GM18517 (cell line): ENCODE measurements around the gene IRGC.
"Not testable (repeated sequence)": the region's sequence is repeated elsewhere in the genome, so short reads cannot be mapped to it uniquely, and the experiment has no call there.

Experiments used
- ATAC-seq: cut with Tn5 transposase; IDR thresholded peaks from one replicate; pipeline ENCODE4 v1.9.1; 2021; ENCODE audit warnings: mild to moderate bottlenecking, moderate library complexity; ENCODE audit not compliant: unreplicated experiment

IRGC gene

GRCh38 chr19:43715776-43716175 is at the start of gene IRGC:
TSS of gene IRGC (plus strand) at chr19:43716076. CDS start at chr19:43718559, 2,483 bp downstream.
- no peak for ATAC-seq

- ATAC-seq, result no peak
Measured at GRCh38 chr19:43667126-43667875, 48.6 kb upstream of the IRGC start.

- ATAC-seq, result no peak
Measured at GRCh38 chr19:43667876-43668405, 47.9 kb upstream of the IRGC start.

GRCh38 chr19:43668406-43669109 is 47.3 kb upstream of the IRGC start:
- ATAC-seq, result peak; percentile 88

- ATAC-seq, result no peak
Measured at GRCh38 chr19:43672061-43672679, 43.7 kb upstream of the IRGC start.

- no peak for ATAC-seq
Measured at GRCh38 chr19:43673637-43674036, 42.2 kb upstream of the IRGC start.

GRCh38 chr19:43674183-43674582 is 41.7 kb upstream of the IRGC start:
- ATAC-seq, result no peak

GRCh38 chr19:43674596-43674995 is 41.3 kb upstream of the IRGC start:
- ATAC-seq, result no peak

- ATAC-seq, result no peak
Measured at GRCh38 chr19:43675269-43675879, 40.5 kb upstream of the IRGC start.

GRCh38 chr19:43675906-43676305 is 40.0 kb upstream of the IRGC start:
- ATAC-seq, result no peak

GRCh38 chr19:43678512-43679261 is 37.2 kb upstream of the IRGC start:
- no peak for ATAC-seq

GRCh38 chr19:43681821-43682220 is 34.1 kb upstream of the IRGC start:
- no peak for ATAC-seq

- not testable (repeated sequence) for ATAC-seq
Measured at GRCh38 chr19:43682269-43682668, 33.6 kb upstream of the IRGC start.

GRCh38 chr19:43682824-43683661 is 32.8 kb upstream of the IRGC start:
- ATAC-seq, result no peak

GRCh38 chr19:43683905-43684304 is 32.0 kb upstream of the IRGC start:
- ATAC-seq, result no peak

GRCh38 chr19:43684326-43684725 is 31.6 kb upstream of the IRGC start:
- ATAC-seq, result no peak

GRCh38 chr19:43687660-43687997 is 28.2 kb upstream of the IRGC start:
- no peak for ATAC-seq

GRCh38 chr19:43688059-43688701 is 27.7 kb upstream of the IRGC start:
- no peak for ATAC-seq

- ATAC-seq, result no peak
Measured at GRCh38 chr19:43690444-43690843, 25.4 kb upstream of the IRGC start.
